ENCODE measurements around the gene USP47.

Gene USP47

DNA sequence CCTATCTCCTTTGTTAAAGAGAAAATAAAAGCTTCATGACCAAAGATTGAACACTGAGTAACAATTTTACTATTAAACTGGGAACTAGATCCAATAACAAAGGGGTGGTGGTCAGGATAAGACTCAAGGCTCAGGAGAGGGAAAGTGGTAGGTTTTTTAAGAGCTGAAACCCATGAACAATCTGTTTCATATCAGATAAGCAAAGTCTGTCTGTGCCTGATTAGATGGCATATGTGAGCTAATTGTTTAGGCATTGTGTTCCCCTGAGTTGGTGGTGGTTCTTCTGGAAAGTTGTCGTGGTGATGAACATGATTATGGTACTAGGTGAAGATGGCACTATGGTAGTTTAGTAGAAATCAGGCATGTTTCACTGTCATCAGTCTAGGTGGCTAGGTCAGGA is 24.4 kb downstream of the USP47 start:
- Mint-ChIP-seq H3K4me3 (peak overlapping the region; percentile 15), H3K4me1 (ENCODE audit: low read depth) (peaks cover 78% of the 10 kb centered on the region), H3K36me3 (peaks cover 5% of the 10 kb centered on the region), H3K27me3 (no peaks in the 10 kb centered on the region), H3K27ac (peak overlapping the region; percentile 72), H3K9me3 (ENCODE audit: low read depth) (no peaks in the 10 kb centered on the region)

DNA sequence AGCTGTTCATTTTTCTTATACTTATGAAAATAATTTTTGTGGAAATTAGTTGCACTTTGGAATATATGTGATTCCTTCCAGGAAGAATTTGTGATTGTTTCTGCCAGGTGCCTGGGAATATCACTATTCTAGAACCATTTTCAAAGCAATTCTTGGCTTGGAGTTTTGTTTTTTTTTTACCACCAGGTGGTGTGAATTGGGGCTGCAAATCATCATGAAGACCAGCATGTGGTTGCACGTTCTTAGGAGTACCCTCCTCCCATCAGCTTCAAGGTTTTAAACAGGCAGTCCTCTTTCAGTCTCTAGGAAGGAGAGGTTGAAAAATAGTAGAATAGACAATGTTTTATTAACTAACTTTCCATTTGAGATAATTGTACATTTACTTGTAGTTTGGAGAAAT is 25.9 kb downstream of the USP47 start:
- Mint-ChIP-seq H3K9me3 (ENCODE audit: low read depth) (no peaks in the 10 kb centered on the region), H3K27ac (no peak overlapping the region), H3K36me3 (peaks cover 5% of the 10 kb centered on the region), H3K27me3 (no peaks in the 10 kb centered on the region), H3K4me3 (no peak overlapping the region), H3K4me1 (ENCODE audit: low read depth) (peaks cover 82% of the 10 kb centered on the region)

GRCh38 chr11:11871991-11872401 is 30.2 kb downstream of the USP47 start:
- Mint-ChIP-seq H3K36me3 (peaks cover 5% of the 10 kb centered on the region), H3K9me3 (ENCODE audit: low read depth) (no peaks in the 10 kb centered on the region), H3K4me1 (ENCODE audit: low read depth) (peaks cover 71% of the 10 kb centered on the region), H3K4me3 (peak overlapping the region; percentile 18), H3K27me3 (no peaks in the 10 kb centered on the region), H3K27ac (no peak overlapping the region)

GRCh38 chr11:11876458-11876857 is 34.7 kb downstream of the USP47 start:
- H3K4me3 Mint-ChIP-seq = no peak overlapping the region
- no peaks in the 10 kb centered on the region for H3K36me3 Mint-ChIP-seq
- peaks cover 61% of the 10 kb centered on the region for H3K4me1 Mint-ChIP-seq (ENCODE audit: low read depth)
- H3K9me3 Mint-ChIP-seq (ENCODE audit: low read depth) = no peaks in the 10 kb centered on the region
- no peak overlapping the region for H3K27ac Mint-ChIP-seq
- H3K27me3 Mint-ChIP-seq = no peaks in the 10 kb centered on the region

- H3K27ac Mint-ChIP-seq = no peak overlapping the region
- H3K36me3 Mint-ChIP-seq = peaks cover 13% of the 10 kb centered on the region
- peaks cover 55% of the 10 kb centered on the region for H3K4me1 Mint-ChIP-seq (ENCODE audit: low read depth)
- no peaks in the 10 kb centered on the region for H3K9me3 Mint-ChIP-seq (ENCODE audit: low read depth)
- H3K27me3 Mint-ChIP-seq = no peaks in the 10 kb centered on the region
- no peak overlapping the region for H3K4me3 Mint-ChIP-seq
These were observed 38.4 kb downstream of the USP47 start for GRCh38 chr11:11880179-11880578.

DNA sequence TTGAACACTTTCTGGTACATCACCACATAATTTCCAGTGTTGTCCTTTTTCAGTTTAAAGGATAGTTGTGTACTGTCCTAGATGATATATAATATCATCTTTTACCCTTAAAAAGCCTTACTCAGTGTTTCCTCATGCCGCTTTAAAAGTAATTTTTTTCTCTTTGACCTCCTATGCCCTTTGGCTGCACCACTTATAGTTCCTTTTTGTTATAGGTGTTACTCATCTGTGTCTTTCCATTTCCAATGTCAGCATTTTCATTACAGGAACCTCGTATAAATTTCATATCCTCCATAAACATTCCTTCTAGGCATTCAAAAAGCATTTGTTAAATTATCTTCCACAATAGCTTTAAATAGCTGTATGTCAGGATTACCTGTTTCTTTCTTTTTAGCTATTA is 40.8 kb downstream of the USP47 start:
- H3K36me3 Mint-ChIP-seq = peaks cover 31% of the 10 kb centered on the region

GRCh38 chr11:11884351-11884750 is 42.6 kb downstream of the USP47 start:
- peaks cover 33% of the 10 kb centered on the region for H3K4me1 Mint-ChIP-seq (ENCODE audit: low read depth)
- H3K4me3 Mint-ChIP-seq = no peak overlapping the region
- H3K36me3 Mint-ChIP-seq = peaks cover 40% of the 10 kb centered on the region
- H3K27ac Mint-ChIP-seq = no peak overlapping the region
- H3K9me3 Mint-ChIP-seq (ENCODE audit: low read depth) = no peaks in the 10 kb centered on the region
- H3K27me3 Mint-ChIP-seq = no peaks in the 10 kb centered on the region

More for the DNA sequence above, 40.8 kb downstream of the USP47 start:
- Mint-ChIP-seq H3K27me3 (no peaks in the 10 kb centered on the region), H3K27ac (no peak overlapping the region), H3K4me3 (no peak overlapping the region), H3K9me3 (ENCODE audit: low read depth) (no peaks in the 10 kb centered on the region), H3K4me1 (ENCODE audit: low read depth) (peaks cover 41% of the 10 kb centered on the region)

DNA sequence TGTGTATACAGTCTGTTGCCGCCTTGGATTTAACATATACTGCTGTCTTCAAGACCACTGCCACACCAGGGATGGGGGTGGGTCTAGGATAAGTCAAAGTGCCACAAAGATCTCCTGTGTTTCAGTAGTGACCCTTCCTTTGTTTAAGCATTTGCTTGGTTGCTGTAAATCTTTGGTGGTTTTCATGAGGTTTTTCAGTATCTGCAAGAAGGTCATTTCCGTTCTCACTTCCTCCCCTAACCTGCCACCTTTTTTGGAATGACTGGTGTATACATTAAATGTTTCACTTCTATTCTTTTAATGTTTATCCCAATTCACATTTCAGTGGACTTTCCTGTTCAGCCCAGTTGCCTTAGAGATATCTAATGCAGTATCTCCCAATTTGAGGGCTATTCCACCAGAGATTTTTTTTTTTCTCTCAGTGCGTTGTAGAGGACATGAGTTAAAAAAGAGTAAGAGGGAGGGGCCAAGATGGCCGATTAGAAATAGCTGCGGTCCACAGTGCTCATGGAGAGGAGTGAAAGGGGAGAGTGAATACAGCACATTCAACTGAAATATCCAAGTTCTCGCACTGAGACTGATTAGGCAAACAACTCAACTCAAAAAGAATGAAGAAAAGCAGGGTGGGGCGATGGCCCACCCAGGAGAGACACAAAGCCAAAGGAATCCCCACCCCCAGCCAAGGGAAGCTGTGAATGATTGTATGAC is 43.2 kb downstream of the USP47 start:
- Mint-ChIP-seq H3K36me3 (peaks cover 43% of the 10 kb centered on the region), H3K4me3 (no peak overlapping the region), H3K27ac (peak overlapping the region; percentile 22), H3K9me3 (ENCODE audit: low read depth) (no peaks in the 10 kb centered on the region), H3K27me3 (no peaks in the 10 kb centered on the region), H3K4me1 (ENCODE audit: low read depth) (peaks cover 33% of the 10 kb centered on the region)

- Mint-ChIP-seq H3K9me3 (ENCODE audit: low read depth) (no peaks in the 10 kb centered on the region), H3K4me1 (ENCODE audit: low read depth) (peaks cover 9% of the 10 kb centered on the region), H3K4me3 (no peak overlapping the region), H3K27me3 (no peaks in the 10 kb centered on the region), H3K27ac (no peak overlapping the region), H3K36me3 (peaks cover 12% of the 10 kb centered on the region)
These were observed 52.7 kb downstream of the USP47 start for GRCh38 chr11:11894486-11894885.

DNA sequence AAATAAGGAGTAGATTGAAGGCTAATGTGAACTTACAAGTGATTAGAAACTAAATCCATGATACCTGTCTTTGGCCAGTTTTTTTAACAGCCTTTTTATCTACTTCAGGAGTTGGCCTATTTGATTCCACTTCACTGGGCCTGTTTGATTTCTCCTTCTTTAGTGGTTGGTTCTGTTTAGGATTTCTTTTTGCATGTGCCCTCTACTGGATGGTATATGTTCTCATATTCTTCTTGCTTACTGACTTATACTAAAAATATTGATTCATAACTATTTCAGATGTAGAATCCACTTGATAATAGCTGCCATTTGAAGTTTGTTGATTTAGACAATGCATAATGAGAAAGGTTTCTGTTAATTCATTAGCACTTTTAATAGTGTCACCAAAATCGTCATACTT is 53.9 kb downstream of the USP47 start:
- no peaks in the 10 kb centered on the region for H3K27me3 Mint-ChIP-seq
- H3K9me3 Mint-ChIP-seq (ENCODE audit: low read depth) = no peaks in the 10 kb centered on the region
- peaks cover 3% of the 10 kb centered on the region for H3K4me1 Mint-ChIP-seq (ENCODE audit: low read depth)
- H3K36me3 Mint-ChIP-seq = peaks cover 11% of the 10 kb centered on the region
- no peak overlapping the region for H3K4me3 Mint-ChIP-seq
- H3K27ac Mint-ChIP-seq = no peak overlapping the region

DNA sequence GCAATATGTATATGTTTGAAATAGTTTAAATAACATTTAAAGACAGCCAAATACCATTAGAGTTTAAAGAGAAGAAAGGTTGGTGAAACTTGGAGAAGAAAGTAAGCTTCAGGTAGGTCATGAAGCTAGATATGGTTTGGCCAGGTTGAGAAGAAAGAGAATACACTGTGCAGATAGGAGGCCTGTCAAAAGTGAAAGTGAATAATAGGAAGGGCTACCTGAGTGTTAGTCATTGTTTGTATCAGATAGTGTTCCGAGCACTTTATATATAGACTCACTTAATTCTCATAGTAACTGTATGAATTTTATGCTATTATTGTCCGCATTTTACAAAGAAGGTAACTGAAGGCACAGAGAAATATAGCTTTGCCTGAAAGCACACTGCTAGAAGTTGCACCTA is 56.9 kb downstream of the USP47 start:
- Mint-ChIP-seq H3K4me3 (no peak overlapping the region), H3K27me3 (no peaks in the 10 kb centered on the region), H3K36me3 (peaks cover 8% of the 10 kb centered on the region), H3K27ac (peak overlapping the region; percentile 23), H3K9me3 (ENCODE audit: low read depth) (no peaks in the 10 kb centered on the region), H3K4me1 (ENCODE audit: low read depth) (peaks cover 4% of the 10 kb centered on the region)

GRCh38 chr11:11899401-11899800 is 57.6 kb downstream of the USP47 start:
- Mint-ChIP-seq H3K27me3 (no peaks in the 10 kb centered on the region), H3K27ac (no peak overlapping the region), H3K9me3 (ENCODE audit: low read depth) (no peaks in the 10 kb centered on the region), H3K36me3 (peaks cover 12% of the 10 kb centered on the region), H3K4me1 (ENCODE audit: low read depth) (peaks cover 5% of the 10 kb centered on the region), H3K4me3 (no peak overlapping the region)

DNA sequence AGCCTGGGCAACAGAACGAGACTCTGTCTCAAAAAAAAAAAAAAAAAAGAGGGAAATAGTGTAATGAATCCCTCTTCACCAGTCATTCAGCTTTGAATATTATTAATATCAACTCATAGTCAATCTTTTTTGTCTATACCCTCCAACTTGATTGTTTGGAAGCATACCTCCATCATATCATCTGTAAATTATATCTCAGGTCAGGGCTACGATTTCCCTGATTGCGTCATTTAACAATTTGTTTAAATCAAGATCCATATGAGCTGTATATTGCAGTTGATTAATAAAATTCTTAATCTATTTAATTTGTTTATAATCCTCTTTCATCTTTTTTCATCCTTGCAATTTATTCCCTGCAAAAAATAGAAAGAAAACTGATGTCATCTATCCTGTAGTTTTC is 60.2 kb downstream of the USP47 start:
- peaks cover 14% of the 10 kb centered on the region for H3K36me3 Mint-ChIP-seq
- no peak overlapping the region for H3K4me3 Mint-ChIP-seq
- H3K4me1 Mint-ChIP-seq (ENCODE audit: low read depth) = peaks cover 5% of the 10 kb centered on the region

GRCh38 chr11:11909727-11910126 is 68.0 kb downstream of the USP47 start:
- H3K27me3 Mint-ChIP-seq = no peaks in the 10 kb centered on the region
- H3K36me3 Mint-ChIP-seq = peaks cover 22% of the 10 kb centered on the region
- no peaks in the 10 kb centered on the region for H3K9me3 Mint-ChIP-seq (ENCODE audit: low read depth)
- H3K4me1 Mint-ChIP-seq (ENCODE audit: low read depth) = no peaks in the 10 kb centered on the region
- H3K27ac Mint-ChIP-seq = no peak overlapping the region
- H3K4me3 Mint-ChIP-seq = no peak overlapping the region

More for the DNA sequence above, 60.2 kb downstream of the USP47 start:
- Mint-ChIP-seq H3K9me3 (ENCODE audit: low read depth) (no peaks in the 10 kb centered on the region), H3K27me3 (no peaks in the 10 kb centered on the region), H3K27ac (no peak overlapping the region)

GRCh38 chr11:11910541-11910940 is 68.8 kb downstream of the USP47 start:
- Mint-ChIP-seq H3K36me3 (peaks cover 27% of the 10 kb centered on the region), H3K4me3 (no peak overlapping the region), H3K27me3 (no peaks in the 10 kb centered on the region), H3K4me1 (ENCODE audit: low read depth) (no peaks in the 10 kb centered on the region), H3K27ac (no peak overlapping the region), H3K9me3 (ENCODE audit: low read depth) (no peaks in the 10 kb centered on the region)

DNA sequence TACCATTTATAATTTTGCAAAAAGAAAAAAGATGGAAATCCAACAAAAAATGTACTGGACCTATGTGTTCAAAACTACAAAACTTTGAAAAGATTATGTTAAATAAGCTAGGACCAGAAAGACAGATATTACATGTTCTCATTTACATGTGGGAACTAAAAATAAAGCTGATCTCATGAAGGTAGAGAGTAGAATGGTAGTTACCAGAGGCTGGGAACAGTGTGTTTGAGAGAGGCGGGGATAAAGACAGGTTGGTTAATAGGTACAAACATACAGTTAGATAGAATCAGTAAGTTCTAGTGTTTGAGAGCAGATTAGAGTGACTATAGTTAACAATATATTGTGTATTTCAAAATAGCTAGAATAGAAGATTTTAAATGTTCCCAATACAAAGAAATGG is 71.6 kb downstream of the USP47 start:
- Mint-ChIP-seq H3K36me3 (peaks cover 32% of the 10 kb centered on the region), H3K4me3 (no peak overlapping the region), H3K27me3 (no peaks in the 10 kb centered on the region), H3K9me3 (ENCODE audit: low read depth) (no peaks in the 10 kb centered on the region), H3K27ac (no peak overlapping the region), H3K4me1 (ENCODE audit: low read depth) (peaks cover 2% of the 10 kb centered on the region)

Data from activated naive CD8-positive, alpha-beta T cell (primary cell).